HAP-1 (cell line): ENCODE data around the gene TAL1.
"Not testable (repeated sequence)": the region's sequence is repeated elsewhere in the genome, so short reads cannot be mapped to it uniquely, and the experiment has no call there.

Source experiments
- DNase-seq, 2 experiments: peaks; one replicate each; pipeline ENCODE4 v3.0.0-alpha.2; 2016 to 2020; ENCODE audit warnings: low spot score in 2 of 2
- H3K27me3 ChIP-seq: fragments of 250-450 bp; sonication (Bioruptor Pico); 2 replicates; pipeline ENCODE4 v1.5.1; 2020; ENCODE audit warnings: low read depth, mild to moderate bottlenecking, moderate library complexity
- H3K36me3 ChIP-seq: fragments of 250-450 bp; sonication (Bioruptor Pico); replicated peaks from 2 replicates; pipeline ENCODE4 v1.5.1; 2020; ENCODE audit warnings: mild to moderate bottlenecking
- H3K4me1 ChIP-seq: fragments of 250-450 bp; sonication (Bioruptor Pico); 2 replicates; pipeline ENCODE4 v1.5.1; 2020; ENCODE audit warnings: mild to moderate bottlenecking
- H3K4me3 ChIP-seq: fragments of 250-450 bp; sonication (Bioruptor Pico); 2 replicates; pipeline ENCODE4 v1.5.1; 2020; ENCODE audit warnings: mild to moderate bottlenecking, moderate library complexity
- H3K9me3 ChIP-seq: fragments of 250-450 bp; sonication (Bioruptor Pico); 2 replicates; pipeline ENCODE4 v1.5.1; 2020; ENCODE audit warnings: mild to moderate bottlenecking, moderate library complexity
- in situ Hi-C: fragments of 300-500 bp; cut with MboI; formaldehyde crosslinking; loops from 3 replicates; pipeline ENCODE4 v1.14.3; 2020; ENCODE audit warnings: low sequenced_read_pairs, inconsistent platforms, mixed read lengths

TAL1 gene

GRCh38 chr1:47195981-47196380, 36.0 kb downstream of the TAL1 start:
- DNase-seq, H3K27me3 ChIP-seq: not testable (repeated sequence)
- in situ Hi-C loops = loop anchor here (10.0 kb wide), 1 partner anchor 519 kb away; no protein-coding TSS in a partner anchor

GRCh38 chr1:47194311-47194710, 37.7 kb downstream of the TAL1 start:
- in situ Hi-C loops = loop anchor here (5.0 to 10.0 kb wide), 2 partner anchors 68 to 520 kb away; no protein-coding TSS in a partner anchor
- no peaks in the 10 kb centered on the region for H3K9me3 ChIP-seq
- H3K27me3 ChIP-seq = no peaks in the 10 kb centered on the region
- H3K4me3 ChIP-seq = no peak overlapping the region
- H3K4me1 ChIP-seq = no peaks in the 10 kb centered on the region
- no peak for DNase-seq
- no peaks in the 10 kb centered on the region for H3K36me3 ChIP-seq

More at GRCh38 chr1:47195981-47196380, 36.0 kb downstream of the TAL1 start:
- not testable (repeated sequence) for H3K9me3 ChIP-seq, H3K36me3 ChIP-seq, H3K4me1 ChIP-seq, H3K4me3 ChIP-seq

GRCh38 chr1:47193496-47193895, 38.5 kb downstream of the TAL1 start:
- in situ Hi-C loops = loop anchor here (5.0 to 10.0 kb wide), 2 partner anchors 69 to 521 kb away; no protein-coding TSS in a partner anchor
- not testable (repeated sequence) for H3K4me1 ChIP-seq

GRCh38 chr1:47192458-47193384, 39.3 kb downstream of the TAL1 start:
- DNase-seq = peak; percentile 72 to 87
- Histone ChIP-seq H3K4me1 (no peaks in the 10 kb centered on the region), H3K27me3 (no peaks in the 10 kb centered on the region), H3K4me3 (no peak overlapping the region), H3K9me3 (no peaks in the 10 kb centered on the region), H3K36me3 (no peaks in the 10 kb centered on the region)
- in situ Hi-C loops = loop anchor here (5.0 to 10.0 kb wide), 2 partner anchors 70 to 522 kb away; no protein-coding TSS in a partner anchor

More at GRCh38 chr1:47193496-47193895, 38.5 kb downstream of the TAL1 start:
- not testable (repeated sequence) for H3K27me3 ChIP-seq, H3K4me3 ChIP-seq, H3K9me3 ChIP-seq, H3K36me3 ChIP-seq, DNase-seq

- Histone ChIP-seq H3K9me3 (no peaks in the 10 kb centered on the region), H3K36me3 (no peaks in the 10 kb centered on the region), H3K27me3 (no peaks in the 10 kb centered on the region), H3K4me1 (no peaks in the 10 kb centered on the region), H3K4me3 (no peak overlapping the region)
- in situ Hi-C loops = loop anchor here (5.0 to 10.0 kb wide), 2 partner anchors 70 to 523 kb away; no protein-coding TSS in a partner anchor
- peak in 1 of 2 experiments; percentile 5 for DNase-seq
Measured at GRCh38 chr1:47191940-47192457, 40.0 kb downstream of the TAL1 start.

GRCh38 chr1:47190857-47191256, 41.2 kb downstream of the TAL1 start:
- Histone ChIP-seq H3K9me3 (no peaks in the 10 kb centered on the region), H3K4me1 (no peaks in the 10 kb centered on the region), H3K27me3 (no peaks in the 10 kb centered on the region), H3K4me3 (no peak overlapping the region), H3K36me3 (no peaks in the 10 kb centered on the region)
- in situ Hi-C loops = loop anchor here (5.0 to 10.0 kb wide), 2 partner anchors 71 to 524 kb away; no protein-coding TSS in a partner anchor
- peak in 1 of 2 experiments; percentile 2 for DNase-seq

- H3K9me3 ChIP-seq = no peaks in the 10 kb centered on the region
- H3K4me3 ChIP-seq = no peak overlapping the region
- H3K27me3 ChIP-seq = no peaks in the 10 kb centered on the region
- peak in 1 of 2 experiments; percentile 3 for DNase-seq
- H3K36me3 ChIP-seq = no peaks in the 10 kb centered on the region
- no peaks in the 10 kb centered on the region for H3K4me1 ChIP-seq
- in situ Hi-C loops = loop anchor here (5.0 to 10.0 kb wide), 2 partner anchors 72 to 524 kb away; no protein-coding TSS in a partner anchor
Measured at GRCh38 chr1:47190509-47190855, 41.5 kb downstream of the TAL1 start.

- H3K9me3 ChIP-seq = no peaks in the 10 kb centered on the region
- no peaks in the 10 kb centered on the region for H3K36me3 ChIP-seq
- DNase-seq = peak in 1 of 2 experiments; percentile 23
- no peaks in the 10 kb centered on the region for H3K27me3 ChIP-seq
- in situ Hi-C loops = loop anchor here (5.0 to 10.0 kb wide), 2 partner anchors 72 to 525 kb away; no protein-coding TSS in a partner anchor
- H3K4me3 ChIP-seq = no peak within 1 kb of the TSS
- no peaks in the 10 kb centered on the region for H3K4me1 ChIP-seq
Measured at GRCh38 chr1:47189844-47190508, 42.0 kb downstream of the TAL1 start, which contains the start of gene PDZK1IP1. PDZK1IP1 (minus strand) TSS chr1:47190036; CDS start chr1:47189932, 104 bp downstream.

GRCh38 chr1:47188791-47189785, 42.9 kb downstream of the TAL1 start:
- Histone ChIP-seq H3K27me3 (no peaks in the 10 kb centered on the region), H3K36me3 (no peaks in the 10 kb centered on the region), H3K4me1 (no peaks in the 10 kb centered on the region), H3K4me3 (no peak overlapping the region), H3K9me3 (no peaks in the 10 kb centered on the region)
- in situ Hi-C loops = no loop called here
- DNase-seq = peak in 1 of 2 experiments; percentile 4

- in situ Hi-C loops = no loop called here
- no peaks in the 10 kb centered on the region for H3K4me1 ChIP-seq
Measured at GRCh38 chr1:47187926-47188250, 44.1 kb downstream of the TAL1 start.

GRCh38 chr1:47187231-47187925, 44.6 kb downstream of the TAL1 start:
- Histone ChIP-seq H3K36me3 (no peaks in the 10 kb centered on the region), H3K4me1 (no peaks in the 10 kb centered on the region), H3K9me3 (no peaks in the 10 kb centered on the region), H3K27me3 (no peaks in the 10 kb centered on the region), H3K4me3 (no peak overlapping the region)
- DNase-seq = no peak
- in situ Hi-C loops = no loop called here

More at GRCh38 chr1:47187926-47188250, 44.1 kb downstream of the TAL1 start:
- no peaks in the 10 kb centered on the region for H3K36me3 ChIP-seq
- no peak overlapping the region for H3K4me3 ChIP-seq
- H3K27me3 ChIP-seq = no peaks in the 10 kb centered on the region
- no peaks in the 10 kb centered on the region for H3K9me3 ChIP-seq
- no peak for DNase-seq
